ENCODE data around the gene GPR17. TPM values are rescaled to one million over a fixed set of nuclear protein-coding genes. Genes with fewer than 3 reads are reported as not detected.

Gene GPR17
- total RNA-seq, 2 experiments from 2014 or later: 0.22 TPM; not detected in 1

DNA sequence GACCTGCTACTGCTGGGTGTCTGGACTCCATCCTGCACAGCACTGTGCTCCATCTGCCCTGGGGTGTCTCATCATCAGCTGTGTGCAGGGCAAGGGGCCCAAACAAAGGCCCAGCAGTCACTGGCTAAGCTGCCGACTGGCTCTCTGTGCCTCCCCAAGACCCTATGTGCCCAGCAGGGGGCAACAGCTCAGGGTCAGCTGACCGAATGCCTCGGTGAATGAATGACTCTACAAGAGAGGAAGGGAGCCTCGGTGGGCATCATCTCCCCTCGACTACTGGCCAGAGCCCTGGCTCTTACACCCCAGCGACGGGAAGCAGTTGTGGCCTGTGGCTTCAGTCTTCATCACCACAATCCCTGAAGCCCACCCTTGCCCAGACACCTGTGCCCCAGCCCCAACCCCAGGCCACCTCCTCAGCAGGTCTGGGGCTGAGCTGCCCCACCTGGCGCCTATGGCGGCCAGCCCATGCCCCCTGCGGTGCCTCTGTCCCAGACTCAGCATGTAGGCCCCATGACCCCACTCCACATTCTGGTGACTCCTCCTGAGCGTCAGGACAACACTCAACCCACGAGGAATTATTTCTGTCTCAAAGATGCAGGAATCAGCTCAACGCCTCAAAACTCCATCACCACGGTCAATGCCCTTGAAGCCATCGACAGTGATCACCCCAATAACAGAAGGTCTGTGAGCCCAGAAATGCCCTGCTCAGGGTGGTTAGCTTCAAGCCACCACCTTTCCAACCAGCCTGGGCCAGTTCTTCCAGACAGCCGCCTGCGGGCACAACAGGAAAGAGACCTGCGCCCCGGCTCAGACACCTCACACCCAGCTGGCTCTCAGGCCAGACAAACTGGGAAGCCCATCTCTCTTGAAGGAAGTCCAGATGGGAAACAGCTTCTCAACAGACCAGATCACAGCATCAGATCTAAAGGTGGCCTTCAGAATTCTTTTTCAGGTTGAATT lies 1.6 kb upstream of the GPR17 start:
- intact Hi-C loops (cut with micrococcal nuclease; ENCODE audit: unreplicated experiment): no loop called here
- 0 out of 2 replicates have a peak, but pooled peaks have one; percentile 29 for TF ChIP-seq CTCF (conservative IDR thresholded peaks at IDR 0.05; ENCODE audit: low read length)
- TF ChIP-seq EZH2phosphoT487 (IDR thresholded peaks at IDR 0.05; ENCODE audit: borderline replicate concordance, low read depth, low read length): no peak
- no peak for DNase-seq (ENCODE audit: low spot score)
- Histone ChIP-seq H3K27ac (ENCODE audit: low read depth, low read length, poor library complexity, severe bottlenecking) (no peak overlapping the region), H3K79me2 (ENCODE audit: insufficient read depth, low read depth, low read length) (no peaks in the 10 kb centered on the region), H3K4me2 (ENCODE audit: low read length) (no peak overlapping the region), H3K4me1 (ENCODE audit: insufficient read depth, low read length, poor library complexity, severe bottlenecking) (peaks cover 11% of the 10 kb centered on the region), H3K9me3 (ENCODE audit: low read length) (no peaks in the 10 kb centered on the region), H4K20me1 (ENCODE audit: insufficient read depth, low read length) (no peaks in the 10 kb centered on the region), H3K9me2 (ENCODE audit: insufficient read depth, low read length) (no peaks in the 10 kb centered on the region), H3K36me3 (ENCODE audit: insufficient read depth, low read length) (no peaks in the 10 kb centered on the region), H2AFZ (ENCODE audit: low read length) (no peak overlapping the region), H3K4me3 (ENCODE audit: low read depth, low read length, poor library complexity, severe bottlenecking) (no peak overlapping the region)
- ChIA-PET CTCF (ENCODE audit: unreplicated experiment) (no interaction called here), POLR2A (interaction anchor here (0.5 kb wide), 1 partner anchor 160 kb away, joined by 5 read pairs; no protein-coding TSS in a partner anchor)
- BruUV-seq (replicated peaks): no TSS peak

DNA sequence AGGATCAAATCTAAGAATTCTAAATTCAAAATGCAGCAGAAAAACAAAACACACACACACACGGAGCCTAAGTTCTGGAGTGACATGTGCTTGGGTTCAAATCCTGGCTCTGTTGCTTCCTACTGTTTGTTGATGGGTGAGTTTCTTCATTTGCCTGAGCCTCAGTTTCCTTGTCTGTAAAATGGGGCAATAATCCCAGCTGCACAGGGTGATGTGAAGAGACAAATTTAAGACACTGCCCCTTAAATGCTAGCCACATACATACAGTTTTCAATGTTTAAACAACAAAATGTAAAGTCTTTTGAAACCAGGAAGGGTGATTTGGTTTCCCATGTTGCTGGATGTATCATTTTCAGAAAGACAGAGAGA lies 943 bp upstream of the GPR17 start:
- DNase-seq (ENCODE audit: low spot score): no peak

More for the DNA sequence above, 943 bp upstream of the GPR17 start:
- H3K4me3 ChIP-seq (ENCODE audit: low read depth, low read length, poor library complexity, severe bottlenecking): no peak overlapping the region
- no peak overlapping the region for H2AFZ ChIP-seq (ENCODE audit: low read length)
- H3K9me3 ChIP-seq (ENCODE audit: low read length): no peaks in the 10 kb centered on the region
- H3K27ac ChIP-seq (ENCODE audit: low read depth, low read length, poor library complexity, severe bottlenecking): no peak overlapping the region
- intact Hi-C loops (cut with micrococcal nuclease; ENCODE audit: unreplicated experiment): no loop called here
- H3K79me2 ChIP-seq (ENCODE audit: insufficient read depth, low read depth, low read length): no peaks in the 10 kb centered on the region
- ChIA-PET CTCF (ENCODE audit: unreplicated experiment) (no interaction called here), POLR2A (interaction anchor here (0.5 kb wide), 1 partner anchor 160 kb away, joined by 5 read pairs; no protein-coding TSS in a partner anchor)
- H3K36me3 ChIP-seq (ENCODE audit: insufficient read depth, low read length): no peaks in the 10 kb centered on the region
- TF ChIP-seq CTCF (conservative IDR thresholded peaks at IDR 0.05; ENCODE audit: low read length): no peak
- no peak for TF ChIP-seq EZH2phosphoT487 (IDR thresholded peaks at IDR 0.05; ENCODE audit: borderline replicate concordance, low read depth, low read length)
- no peaks in the 10 kb centered on the region for H3K9me2 ChIP-seq (ENCODE audit: insufficient read depth, low read length)
- BruUV-seq (replicated peaks): no TSS peak
- no peaks in the 10 kb centered on the region for H4K20me1 ChIP-seq (ENCODE audit: insufficient read depth, low read length)
- peaks cover 6% of the 10 kb centered on the region for H3K4me1 ChIP-seq (ENCODE audit: insufficient read depth, low read length, poor library complexity, severe bottlenecking)
- no peak overlapping the region for H3K4me2 ChIP-seq (ENCODE audit: low read length)

Measured in OCI-LY7 (cell line).